Uterus (tissue), 4 donors: Measurements from ENCODE around the gene BLTP3A. TPM values are rescaled to one million over a fixed set of nuclear protein-coding genes. Genes with fewer than 3 reads are reported as not detected.
"Not testable (repeated sequence)": the region's sequence is repeated elsewhere in the genome, so short reads cannot be mapped to it uniquely, and the experiment has no call there.

Source experiments
- DNase-seq, 2 donors: peaks; one replicate each; pipeline ENCODE4 v3.0.0-alpha.2; 2019 to 2020
- H3K27ac ChIP-seq, 2 donors: fragments of 200-600 bp; sonication (generic); 1 replicate in 1 of 2; 2 replicates in 1 of 2; pipeline ENCODE4 v1.5.1; 2016 to 2018
- H3K27me3 ChIP-seq, 2 donors: fragments of 200-600 bp; sonication (generic); one replicate each; pipeline ENCODE4 v1.5.1; 2018 to 2019; ENCODE audit warnings: control low read depth in 1 of 2
- H3K36me3 ChIP-seq, 2 donors: fragments of 200-600 bp; sonication (generic); one replicate each; pipeline ENCODE4 v1.5.1; 2019; ENCODE audit warnings: control low read depth in 1 of 2
- H3K4me1 ChIP-seq, 2 donors: fragments of 200-600 bp; sonication (generic); one replicate each; pipeline ENCODE4 v1.5.1; 2018 to 2019; ENCODE audit warnings: control low read depth in 1 of 2
- H3K4me3 ChIP-seq, 2 donors: fragments of 200-600 bp; sonication (generic); 1 replicate in 1 of 2; 2 replicates in 1 of 2; pipeline ENCODE4 v1.5.1; 2018 to 2019; ENCODE audit warnings: mild to moderate bottlenecking in 1 of 2
- H3K9me3 ChIP-seq, 2 donors: fragments of 200-600 bp; sonication (generic); one replicate each; pipeline ENCODE4 v1.5.1; 2019; ENCODE audit warnings: control low read depth in 1 of 2
- CTCF ChIP-seq, 4 experiments: fragments of 200-600 bp in 2 of 4; fragments of 450-650 bp in 2 of 4; sonication (generic) in 2 of 4; IDR thresholded peaks; one replicate each; pipeline ENCODE4 v1.5.1; 2016 to 2019; ENCODE audit warnings: antibody characterized with exemption in 4 of 4, mild to moderate bottlenecking in 2 of 4, moderate library complexity in 1 of 4
- POLR2A ChIP-seq, 2 donors: fragments of 450-650 bp; IDR thresholded peaks; one replicate each; pipeline ENCODE4 v1.6.1; 2016; ENCODE audit warnings: antibody characterized with exemption in 2 of 2, mild to moderate bottlenecking in 1 of 2, moderate library complexity in 1 of 2
- intact Hi-C: fragments of 100-400 bp; cut with DNase I; formaldehyde crosslinking; loops from one replicate; pipeline ENCODE4 v1.15.1; 2023; ENCODE audit warnings: low total_unique reads
- total RNA-seq, 4 donors: library from RNA; depleted of rRNA in 3 of 4; stranded (reverse); fragments of >200 nt in 3 of 4; gene quantifications; one replicate each; pipeline versions ENCODE4 v1.1.0 to v1.2.4, GENCODE V29; 2014 to 2023
- donor health status: DM: yes; HTN: yes; CAD: no.

Gene BLTP3A
- total RNA-seq, 4 donors from 2014 or later, result 2.1 to 16.2 (median 6.6) TPM

- intact Hi-C loops, result no loop called here
- no peak for DNase-seq
- Histone ChIP-seq H3K27ac (no peak overlapping the region), H3K4me1 (no peaks in the 10 kb centered on the region), H3K27me3 (no peaks in the 10 kb centered on the region), H3K9me3 (no peaks in the 10 kb centered on the region), H3K36me3 (no peaks in the 10 kb centered on the region), H3K4me3 (no peak overlapping the region)
- TF ChIP-seq POLR2A (IDR thresholded peaks at IDR 0.05) (no peak), CTCF (IDR thresholded peaks at IDR 0.05) (no peak)
Measured at GRCh38 chr6:34806738-34807453, 15.0 kb downstream of the BLTP3A start.

GRCh38 chr6:34808473-34808872, 16.6 kb downstream of the BLTP3A start:
- H3K27me3 ChIP-seq, DNase-seq: not testable (repeated sequence)

GRCh38 chr6:34809419-34809818, 17.5 kb downstream of the BLTP3A start:
- DNase-seq, H3K36me3 ChIP-seq, H3K4me1 ChIP-seq, H3K9me3 ChIP-seq, intact Hi-C loops, H3K27me3 ChIP-seq, H3K27ac ChIP-seq, H3K4me3 ChIP-seq: not testable (repeated sequence)

More at GRCh38 chr6:34808473-34808872, 16.6 kb downstream of the BLTP3A start:
- H3K4me3 ChIP-seq, intact Hi-C loops, H3K27ac ChIP-seq, H3K9me3 ChIP-seq, H3K36me3 ChIP-seq, H3K4me1 ChIP-seq: not testable (repeated sequence)

- Histone ChIP-seq H3K9me3 (no peaks in the 10 kb centered on the region), H3K4me1 (no peaks in the 10 kb centered on the region), H3K4me3 (no peak overlapping the region), H3K27me3 (no peaks in the 10 kb centered on the region), H3K27ac (no peak overlapping the region), H3K36me3 (no peaks in the 10 kb centered on the region)
- TF ChIP-seq POLR2A (IDR thresholded peaks at IDR 0.05), result no peak
- no peak for TF ChIP-seq CTCF (IDR thresholded peaks at IDR 0.05)
- intact Hi-C loops, result no loop called here
- DNase-seq, result no peak
Measured at GRCh38 chr6:34810017-34810882, 18.4 kb downstream of the BLTP3A start.

GRCh38 chr6:34810936-34811632, 19.2 kb downstream of the BLTP3A start:
- Histone ChIP-seq H3K4me1 (no peaks in the 10 kb centered on the region), H3K27me3 (no peaks in the 10 kb centered on the region), H3K27ac (no peak overlapping the region), H3K4me3 (no peak overlapping the region), H3K36me3 (no peaks in the 10 kb centered on the region), H3K9me3 (no peaks in the 10 kb centered on the region)
- no peak for DNase-seq
- intact Hi-C loops, result no loop called here
- TF ChIP-seq POLR2A (IDR thresholded peaks at IDR 0.05), result no peak
- TF ChIP-seq CTCF (IDR thresholded peaks at IDR 0.05), result no peak
